GM23338 (cell line): ENCODE results near the gene NIT1. TPM values are rescaled to one million over a fixed set of nuclear protein-coding genes. Genes with fewer than 3 reads are reported as not detected.

Source experiments
- ATAC-seq: fragments of 200-7000 bp; cut with Tn5 transposase; 3 replicates; pipeline ENCODE4 v1.9.1; 2020
- DNase-seq: peaks from one replicate; pipeline ENCODE4 v3.0.0-alpha.2; 2015; ENCODE audit warnings: low spot score
- H2AFZ ChIP-seq: fragments of 200-600 bp; sonication (generic); 2 replicates; pipeline ENCODE4 v1.8.0; 2016; ENCODE audit warnings: antibody characterized with exemption, mild to moderate bottlenecking, moderate library complexity
- H3F3A ChIP-seq: fragments of 200-600 bp; sonication (generic); replicated peaks from 2 replicates; pipeline ENCODE4 v1.8.0; 2017; ENCODE audit warnings: antibody characterized with exemption, mixed run types, low read depth
- H3K27ac ChIP-seq: fragments of 200-600 bp; sonication (generic); 2 replicates; pipeline ENCODE4 v1.6.1; 2016; ENCODE audit warnings: low read depth
- H3K27me3 ChIP-seq: fragments of 200-600 bp; sonication (generic); 2 replicates; pipeline ENCODE4 v1.8.0; 2016; ENCODE audit warnings: mild to moderate bottlenecking, mixed run types, moderate library complexity; ENCODE audit not compliant: insufficient read depth
- H3K36me3 ChIP-seq: fragments of 200-600 bp; sonication (generic); 2 replicates; pipeline ENCODE4 v1.8.0; 2016; ENCODE audit warnings: mild to moderate bottlenecking; ENCODE audit not compliant: insufficient read depth
- H3K4me1 ChIP-seq: fragments of 200-600 bp; sonication (generic); 2 replicates; pipeline ENCODE4 v1.8.0; 2016; ENCODE audit warnings: mild to moderate bottlenecking, moderate library complexity; ENCODE audit not compliant: insufficient read depth
- H3K4me2 ChIP-seq: fragments of 200-600 bp; sonication (generic); 2 replicates; pipeline ENCODE4 v1.7.1; 2017; ENCODE audit warnings: mixed run types
- H3K4me3 ChIP-seq: fragments of 200-600 bp; sonication (generic); 2 replicates; pipeline ENCODE4 v1.6.1; 2016; ENCODE audit warnings: mixed run types
- H3K79me2 ChIP-seq: fragments of 200-600 bp; sonication (generic); replicated peaks from 2 replicates; pipeline ENCODE4 v1.8.0; 2017; ENCODE audit warnings: mild to moderate bottlenecking; ENCODE audit not compliant: insufficient read depth
- H3K9me2 ChIP-seq: fragments of 200-600 bp; sonication (generic); 2 replicates; pipeline ENCODE4 v1.8.0; 2017; ENCODE audit not compliant: insufficient read depth
- H4K20me1 ChIP-seq: fragments of 200-600 bp; sonication (generic); replicated peaks from 2 replicates; pipeline ENCODE4 v1.8.0; 2017; ENCODE audit warnings: mild to moderate bottlenecking; ENCODE audit not compliant: insufficient read depth
- H3K27ac Mint-ChIP-seq: 2 replicates; pipeline ENCODE4 v1.8.0; 2020; ENCODE audit warnings: inconsistent platforms, mild to moderate bottlenecking, moderate library complexity, mixed read lengths
- H3K27me3 Mint-ChIP-seq: 3 replicates; pipeline ENCODE4 v1.8.0; 2022; ENCODE audit warnings: low read depth, mild to moderate bottlenecking, moderate library complexity, mixed read lengths, inconsistent platforms; ENCODE audit not compliant: insufficient read depth, poor library complexity
- H3K36me3 Mint-ChIP-seq: 3 replicates; pipeline ENCODE4 v1.8.0; 2021; ENCODE audit warnings: low read depth, mild to moderate bottlenecking, inconsistent platforms, moderate library complexity, mixed read lengths
- H3K4me1 Mint-ChIP-seq: 3 replicates; pipeline ENCODE4 v1.8.0; 2020; ENCODE audit warnings: mild to moderate bottlenecking, inconsistent platforms, mixed read lengths
- H3K4me3 Mint-ChIP-seq: 3 replicates; pipeline ENCODE4 v1.8.0; 2021; ENCODE audit warnings: moderate library complexity, mild to moderate bottlenecking, inconsistent platforms, mixed read lengths
- H3K9me3 Mint-ChIP-seq: 3 replicates; pipeline ENCODE4 v1.8.0; 2020; ENCODE audit warnings: moderate library complexity, mild to moderate bottlenecking, inconsistent platforms, mixed read lengths
- CREB1 ChIP-seq: fragments of 250-450 bp; sonication (Bioruptor Pico); IDR thresholded peaks from 2 replicates; pipeline ENCODE4 v1.5.0; 2020; ENCODE audit warnings: low read depth, mild to moderate bottlenecking, moderate library complexity
- CTCF ChIP-seq, 2 experiments: fragments of 200-600 bp in 1 of 2; sonication (generic) in 1 of 2; conservative IDR thresholded peaks; 2 replicates each; pipeline versions ENCODE4 v1.5.1 to v1.6.1; 2016 to 2017; ENCODE audit warnings: antibody characterized with exemption in 2 of 2, low read depth in 2 of 2, mild to moderate bottlenecking in 2 of 2, moderate library complexity in 1 of 2
- ETS1 ChIP-seq: IDR thresholded peaks from 2 replicates; pipeline ENCODE4 v1.6.1; 2016; ENCODE audit warnings: antibody characterized with exemption
- EZH2 ChIP-seq: fragments of 200-600 bp; sonication (generic); IDR thresholded peaks from one replicate; pipeline ENCODE4 v1.8.0; 2017; ENCODE audit warnings: antibody characterized with exemption, mild to moderate bottlenecking, low read depth; ENCODE audit not compliant: unreplicated experiment
- EZH2phosphoT487 ChIP-seq: fragments of 200-600 bp; sonication (generic); IDR thresholded peaks from one replicate; pipeline ENCODE4 v1.8.1; 2018; ENCODE audit warnings: antibody characterized with exemption; ENCODE audit not compliant: unreplicated experiment
- JUNB ChIP-seq: IDR thresholded peaks from one replicate; pipeline ENCODE4 v1.6.1; 2016; ENCODE audit warnings: antibody characterized with exemption; ENCODE audit not compliant: unreplicated experiment
- NANOG ChIP-seq: IDR thresholded peaks from 2 replicates; pipeline ENCODE4 v1.6.1; 2016; ENCODE audit warnings: antibody characterized with exemption, borderline replicate concordance
- POLR2AphosphoS5 ChIP-seq: IDR thresholded peaks from 2 replicates; pipeline ENCODE4 v1.6.1; 2016; ENCODE audit warnings: antibody characterized with exemption, low read depth
- STAT1 ChIP-seq: IDR thresholded peaks from one replicate; pipeline ENCODE4 v1.6.1; 2016; ENCODE audit warnings: antibody characterized with exemption; ENCODE audit not compliant: unreplicated experiment
- ZNF114 ChIP-seq: fragments of 250-450 bp; sonication (Bioruptor Pico); IDR thresholded peaks from 2 replicates; pipeline ENCODE4 v1.5.0; 2020; ENCODE audit warnings: mild to moderate bottlenecking, moderate library complexity
- ZNF331 ChIP-seq: fragments of 250-450 bp; sonication (Bioruptor Pico); IDR thresholded peaks from 2 replicates; pipeline ENCODE4 v1.5.0; 2020; ENCODE audit warnings: low read depth, mild to moderate bottlenecking, moderate library complexity
- polyA plus RNA-seq: library from polyadenylated mRNA; unstranded; fragments of >200 nt; fragmentation: Nextera tagmentation; extraction: Ambion mirVana; gene quantifications from 2 replicates; pipeline ENCODE4 v1.2.1, GENCODE V29; 2016
- total RNA-seq: library from RNA; depleted of rRNA; stranded (reverse); fragments of >200 nt; shearing (Covaris generic); gene quantifications from 2 replicates; pipeline ENCODE4 v1.2.3, GENCODE V29; 2014
- TF ChIP-seq, protein P1 (sequence below): IDR thresholded peaks from one replicate; pipeline ENCODE4 v1.6.1; 2018; ENCODE audit warnings: antibody characterized with exemption; ENCODE audit not compliant: unreplicated experiment
- TF ChIP-seq, protein P2 (sequence below): fragments of 250-450 bp; sonication (Bioruptor Pico); IDR thresholded peaks from 2 replicates; pipeline ENCODE4 v1.5.0; 2020; ENCODE audit warnings: mild to moderate bottlenecking, moderate library complexity

NIT1 gene
- total and polyA plus RNA-seq, 2 experiments from 2014 or later = 35.9 to 43.0 TPM

GRCh38 chr1:161095230-161095629 lies 22.7 kb upstream of the NIT1 start:
- Histone ChIP-seq H3K9me2 (no peaks in the 10 kb centered on the region), H3F3A (peaks cover 14% of the 10 kb centered on the region), H3K27ac (no peak overlapping the region), H3K79me2 (no peaks in the 10 kb centered on the region), H3K4me3 (no peak overlapping the region), H3K4me1 (no peaks in the 10 kb centered on the region; the same call in 1 of the 2 replicates), H3K36me3 (no peaks in the 10 kb centered on the region; the same call in 1 of the 2 replicates), H3K27me3 (no peaks in the 10 kb centered on the region), H2AFZ (no peak overlapping the region), H3K4me2 (no peak overlapping the region), H4K20me1 (no peaks in the 10 kb centered on the region)
- Mint-ChIP-seq H3K4me1 (peaks cover 7% of the 10 kb centered on the region; the same call in 1 of the 3 replicates), H3K9me3 (peaks cover 3% of the 10 kb centered on the region; the same call in 1 of the 3 replicates), H3K4me3 (no peak overlapping the region), H3K36me3 (peaks cover 7% of the 10 kb centered on the region; the same call in 1 of the 3 replicates), H3K27me3 (peaks cover 18% of the 10 kb centered on the region), H3K27ac (no peak overlapping the region)
- DNase-seq = no peak
- no peak for TF ChIP-seq STAT1
- no peak for TF ChIP-seq ETS1
- TF ChIP-seq CTCF (conservative IDR thresholded peaks at IDR 0.05; ENCODE audit: low read depth in 2 of 2) = no peak
- no peak for TF ChIP-seq ZNF331 (CRISPR knock-in tag)
- TF ChIP-seq NANOG = no peak
- no peak for TF ChIP-seq EZH2
- no peak for TF ChIP-seq CREB1 (CRISPR knock-in tag)
- no peak for TF ChIP-seq EZH2phosphoT487
- no peak for TF ChIP-seq ZNF114 (CRISPR knock-in tag)
- TF ChIP-seq POLR2AphosphoS5 = no peak
- TF ChIP-seq, protein P1, sequence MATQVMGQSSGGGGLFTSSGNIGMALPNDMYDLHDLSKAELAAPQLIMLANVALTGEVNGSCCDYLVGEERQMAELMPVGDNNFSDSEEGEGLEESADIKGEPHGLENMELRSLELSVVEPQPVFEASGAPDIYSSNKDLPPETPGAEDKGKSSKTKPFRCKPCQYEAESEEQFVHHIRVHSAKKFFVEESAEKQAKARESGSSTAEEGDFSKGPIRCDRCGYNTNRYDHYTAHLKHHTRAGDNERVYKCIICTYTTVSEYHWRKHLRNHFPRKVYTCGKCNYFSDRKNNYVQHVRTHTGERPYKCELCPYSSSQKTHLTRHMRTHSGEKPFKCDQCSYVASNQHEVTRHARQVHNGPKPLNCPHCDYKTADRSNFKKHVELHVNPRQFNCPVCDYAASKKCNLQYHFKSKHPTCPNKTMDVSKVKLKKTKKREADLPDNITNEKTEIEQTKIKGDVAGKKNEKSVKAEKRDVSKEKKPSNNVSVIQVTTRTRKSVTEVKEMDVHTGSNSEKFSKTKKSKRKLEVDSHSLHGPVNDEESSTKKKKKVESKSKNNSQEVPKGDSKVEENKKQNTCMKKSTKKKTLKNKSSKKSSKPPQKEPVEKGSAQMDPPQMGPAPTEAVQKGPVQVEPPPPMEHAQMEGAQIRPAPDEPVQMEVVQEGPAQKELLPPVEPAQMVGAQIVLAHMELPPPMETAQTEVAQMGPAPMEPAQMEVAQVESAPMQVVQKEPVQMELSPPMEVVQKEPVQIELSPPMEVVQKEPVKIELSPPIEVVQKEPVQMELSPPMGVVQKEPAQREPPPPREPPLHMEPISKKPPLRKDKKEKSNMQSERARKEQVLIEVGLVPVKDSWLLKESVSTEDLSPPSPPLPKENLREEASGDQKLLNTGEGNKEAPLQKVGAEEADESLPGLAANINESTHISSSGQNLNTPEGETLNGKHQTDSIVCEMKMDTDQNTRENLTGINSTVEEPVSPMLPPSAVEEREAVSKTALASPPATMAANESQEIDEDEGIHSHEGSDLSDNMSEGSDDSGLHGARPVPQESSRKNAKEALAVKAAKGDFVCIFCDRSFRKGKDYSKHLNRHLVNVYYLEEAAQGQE = no peak
- TF ChIP-seq, protein P2, sequence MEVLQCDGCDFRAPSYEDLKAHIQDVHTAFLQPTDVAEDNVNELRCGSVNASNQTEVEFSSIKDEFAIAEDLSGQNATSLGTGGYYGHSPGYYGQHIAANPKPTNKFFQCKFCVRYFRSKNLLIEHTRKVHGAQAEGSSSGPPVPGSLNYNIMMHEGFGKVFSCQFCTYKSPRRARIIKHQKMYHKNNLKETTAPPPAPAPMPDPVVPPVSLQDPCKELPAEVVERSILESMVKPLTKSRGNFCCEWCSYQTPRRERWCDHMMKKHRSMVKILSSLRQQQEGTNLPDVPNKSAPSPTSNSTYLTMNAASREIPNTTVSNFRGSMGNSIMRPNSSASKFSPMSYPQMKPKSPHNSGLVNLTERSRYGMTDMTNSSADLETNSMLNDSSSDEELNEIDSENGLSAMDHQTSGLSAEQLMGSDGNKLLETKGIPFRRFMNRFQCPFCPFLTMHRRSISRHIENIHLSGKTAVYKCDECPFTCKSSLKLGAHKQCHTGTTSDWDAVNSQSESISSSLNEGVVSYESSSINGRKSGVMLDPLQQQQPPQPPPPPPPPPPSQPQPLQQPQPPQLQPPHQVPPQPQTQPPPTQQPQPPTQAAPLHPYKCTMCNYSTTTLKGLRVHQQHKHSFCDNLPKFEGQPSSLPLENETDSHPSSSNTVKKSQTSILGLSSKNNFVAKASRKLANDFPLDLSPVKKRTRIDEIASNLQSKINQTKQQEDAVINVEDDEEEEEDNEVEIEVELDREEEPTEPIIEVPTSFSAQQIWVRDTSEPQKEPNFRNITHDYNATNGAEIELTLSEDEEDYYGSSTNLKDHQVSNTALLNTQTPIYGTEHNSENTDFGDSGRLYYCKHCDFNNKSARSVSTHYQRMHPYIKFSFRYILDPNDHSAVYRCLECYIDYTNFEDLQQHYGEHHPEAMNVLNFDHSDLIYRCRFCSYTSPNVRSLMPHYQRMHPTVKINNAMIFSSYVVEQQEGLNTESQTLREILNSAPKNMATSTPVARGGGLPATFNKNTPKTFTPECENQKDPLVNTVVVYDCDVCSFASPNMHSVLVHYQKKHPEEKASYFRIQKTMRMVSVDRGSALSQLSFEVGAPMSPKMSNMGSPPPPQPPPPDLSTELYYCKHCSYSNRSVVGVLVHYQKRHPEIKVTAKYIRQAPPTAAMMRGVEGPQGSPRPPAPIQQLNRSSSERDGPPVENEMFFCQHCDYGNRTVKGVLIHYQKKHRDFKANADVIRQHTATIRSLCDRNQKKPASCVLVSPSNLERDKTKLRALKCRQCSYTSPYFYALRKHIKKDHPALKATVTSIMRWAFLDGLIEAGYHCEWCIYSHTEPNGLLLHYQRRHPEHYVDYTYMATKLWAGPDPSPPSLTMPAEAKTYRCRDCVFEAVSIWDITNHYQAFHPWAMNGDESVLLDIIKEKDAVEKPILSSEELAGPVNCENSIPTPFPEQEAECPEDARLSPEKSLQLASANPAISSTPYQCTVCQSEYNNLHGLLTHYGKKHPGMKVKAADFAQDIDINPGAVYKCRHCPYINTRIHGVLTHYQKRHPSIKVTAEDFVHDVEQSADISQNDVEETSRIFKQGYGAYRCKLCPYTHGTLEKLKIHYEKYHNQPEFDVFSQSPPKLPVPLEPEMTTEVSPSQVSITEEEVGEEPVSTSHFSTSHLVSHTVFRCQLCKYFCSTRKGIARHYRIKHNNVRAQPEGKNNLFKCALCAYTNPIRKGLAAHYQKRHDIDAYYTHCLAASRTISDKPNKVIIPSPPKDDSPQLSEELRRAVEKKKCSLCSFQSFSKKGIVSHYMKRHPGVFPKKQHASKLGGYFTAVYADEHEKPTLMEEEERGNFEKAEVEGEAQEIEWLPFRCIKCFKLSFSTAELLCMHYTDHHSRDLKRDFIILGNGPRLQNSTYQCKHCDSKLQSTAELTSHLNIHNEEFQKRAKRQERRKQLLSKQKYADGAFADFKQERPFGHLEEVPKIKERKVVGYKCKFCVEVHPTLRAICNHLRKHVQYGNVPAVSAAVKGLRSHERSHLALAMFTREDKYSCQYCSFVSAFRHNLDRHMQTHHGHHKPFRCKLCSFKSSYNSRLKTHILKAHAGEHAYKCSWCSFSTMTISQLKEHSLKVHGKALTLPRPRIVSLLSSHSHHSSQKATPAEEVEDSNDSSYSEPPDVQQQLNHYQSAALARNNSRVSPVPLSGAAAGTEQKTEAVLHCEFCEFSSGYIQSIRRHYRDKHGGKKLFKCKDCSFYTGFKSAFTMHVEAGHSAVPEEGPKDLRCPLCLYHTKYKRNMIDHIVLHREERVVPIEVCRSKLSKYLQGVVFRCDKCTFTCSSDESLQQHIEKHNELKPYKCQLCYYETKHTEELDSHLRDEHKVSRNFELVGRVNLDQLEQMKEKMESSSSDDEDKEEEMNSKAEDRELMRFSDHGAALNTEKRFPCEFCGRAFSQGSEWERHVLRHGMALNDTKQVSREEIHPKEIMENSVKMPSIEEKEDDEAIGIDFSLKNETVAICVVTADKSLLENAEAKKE (CRISPR knock-in tag) = no peak
- TF ChIP-seq JUNB = no peak
- no peak for ATAC-seq
